ENCODE measurements around the gene PLEKHG4B. TPM values are rescaled to one million over a fixed set of nuclear protein-coding genes. Genes with fewer than 3 reads are reported as not detected.

PLEKHG4B gene
- polyA plus RNA-seq, 3 donors: not detected

DNA sequence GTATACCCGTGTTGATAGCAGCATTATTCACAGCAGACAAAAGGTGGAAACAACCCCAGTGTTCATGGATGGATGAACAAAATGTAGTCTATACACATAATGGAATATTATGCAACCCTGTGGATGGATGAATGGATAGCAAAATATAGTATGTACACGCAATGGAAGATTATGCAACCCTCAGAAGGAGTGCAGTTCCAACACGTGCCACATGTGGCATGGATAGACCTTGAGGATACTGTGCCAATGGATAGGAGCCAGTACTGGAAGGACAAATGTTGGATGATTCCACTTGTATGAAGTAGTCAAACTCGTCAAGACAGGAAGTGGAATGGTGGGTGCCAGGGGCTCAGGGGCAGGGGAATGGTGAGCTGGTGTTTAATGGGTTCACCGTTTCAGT is 44.9 kb downstream of the PLEKHG4B start:
- no peak overlapping the region for H3K4me3 Mint-ChIP-seq
- Histone ChIP-seq H3K4me3 (replicated peaks in 1 of 3; ENCODE audit: low read depth in 2 of 3, low read length in 3 of 3) (no peak overlapping the region), H3K79me2 (ENCODE audit: insufficient read depth, low read length) (no peaks in the 10 kb centered on the region), H3K9ac (ENCODE audit: insufficient read depth, low read length, poor library complexity, severe bottlenecking) (no peak overlapping the region), H3K9me3 (replicated peaks in 1 of 2; ENCODE audit: control insufficient read depth in 1 of 2, insufficient read depth in 1 of 2, low read length in 2 of 2) (no peaks in the 10 kb centered on the region), H3K4me2 (replicated peaks; ENCODE audit: extremely low read depth, low read length, poor library complexity, severe bottlenecking) (no peak overlapping the region), H3K27ac (ENCODE audit: low read depth in 1 of 2, low read length in 2 of 2) (no peak overlapping the region), H3K4me1 (ENCODE audit: control insufficient read depth in 1 of 2, insufficient read depth in 2 of 2, low read length in 2 of 2) (no peaks in the 10 kb centered on the region), H2AFZ (ENCODE audit: insufficient read depth, low read depth, low read length, poor library complexity, severe bottlenecking) (no peak overlapping the region), H3K27me3 (ENCODE audit: control insufficient read depth in 2 of 2, insufficient read depth in 2 of 2, low read length in 2 of 2) (no peaks in the 10 kb centered on the region), H4K20me1 (ENCODE audit: insufficient read depth, low read length) (no peaks in the 10 kb centered on the region), H3K36me3 (replicated peaks in 1 of 2; ENCODE audit: control insufficient read depth in 1 of 2, insufficient read depth in 2 of 2, low read length in 2 of 2) (no peaks in the 10 kb centered on the region)
- peaks cover 0 to 4% (median 3%) of the 10 kb centered on the region in 7 donors for H3K9me3 Mint-ChIP-seq
- no peak overlapping the region for H3K27ac Mint-ChIP-seq
- TF ChIP-seq, protein P1, sequence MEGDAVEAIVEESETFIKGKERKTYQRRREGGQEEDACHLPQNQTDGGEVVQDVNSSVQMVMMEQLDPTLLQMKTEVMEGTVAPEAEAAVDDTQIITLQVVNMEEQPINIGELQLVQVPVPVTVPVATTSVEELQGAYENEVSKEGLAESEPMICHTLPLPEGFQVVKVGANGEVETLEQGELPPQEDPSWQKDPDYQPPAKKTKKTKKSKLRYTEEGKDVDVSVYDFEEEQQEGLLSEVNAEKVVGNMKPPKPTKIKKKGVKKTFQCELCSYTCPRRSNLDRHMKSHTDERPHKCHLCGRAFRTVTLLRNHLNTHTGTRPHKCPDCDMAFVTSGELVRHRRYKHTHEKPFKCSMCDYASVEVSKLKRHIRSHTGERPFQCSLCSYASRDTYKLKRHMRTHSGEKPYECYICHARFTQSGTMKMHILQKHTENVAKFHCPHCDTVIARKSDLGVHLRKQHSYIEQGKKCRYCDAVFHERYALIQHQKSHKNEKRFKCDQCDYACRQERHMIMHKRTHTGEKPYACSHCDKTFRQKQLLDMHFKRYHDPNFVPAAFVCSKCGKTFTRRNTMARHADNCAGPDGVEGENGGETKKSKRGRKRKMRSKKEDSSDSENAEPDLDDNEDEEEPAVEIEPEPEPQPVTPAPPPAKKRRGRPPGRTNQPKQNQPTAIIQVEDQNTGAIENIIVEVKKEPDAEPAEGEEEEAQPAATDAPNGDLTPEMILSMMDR (IDR thresholded peaks at IDR 0.05): no peak
- intact Hi-C loops (cut with micrococcal nuclease): no loop called here
- 87% methylated on average over 3 of the region's 5 CpGs for WGBS (ENCODE audit: insufficient coverage)
- no peaks in the 10 kb centered on the region for H3K36me3 Mint-ChIP-seq
- peaks cover 2 to 6% (median 2%) of the 10 kb centered on the region in 3 donors for H3K27me3 Mint-ChIP-seq (ENCODE audit: low read depth in 3 of 3)
- no peaks in the 10 kb centered on the region for H3K4me1 Mint-ChIP-seq
- no peak for DNase-seq

DNA sequence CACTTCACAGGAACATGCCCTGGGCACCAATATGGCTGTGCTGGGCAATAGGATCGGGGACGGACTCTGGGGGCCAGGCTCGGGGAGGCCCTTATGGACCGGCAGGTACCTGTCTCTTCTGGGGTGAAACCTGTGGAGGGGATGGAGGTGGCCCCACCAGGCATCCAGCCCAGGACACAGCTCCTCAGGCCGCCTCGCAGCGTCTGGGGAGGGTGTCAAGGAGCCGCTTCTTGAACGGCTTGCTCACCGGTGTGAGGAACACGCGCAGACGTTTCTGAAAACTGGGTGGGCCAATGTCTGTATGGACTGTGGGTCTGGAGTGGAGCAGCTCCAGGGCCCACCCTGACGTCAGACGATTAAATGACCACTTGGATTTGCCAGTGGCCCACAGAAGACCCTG is 45.8 kb downstream of the PLEKHG4B start:
- Histone ChIP-seq H3K36me3 (replicated peaks in 1 of 2; ENCODE audit: control insufficient read depth in 1 of 2, insufficient read depth in 2 of 2, low read length in 2 of 2) (no peaks in the 10 kb centered on the region), H3K9ac (ENCODE audit: insufficient read depth, low read length, poor library complexity, severe bottlenecking) (no peak overlapping the region), H3K4me3 (replicated peaks in 1 of 3; ENCODE audit: low read depth in 2 of 3, low read length in 3 of 3) (no peak overlapping the region), H3K27ac (ENCODE audit: low read depth in 1 of 2, low read length in 2 of 2) (no peak overlapping the region), H3K4me2 (replicated peaks; ENCODE audit: extremely low read depth, low read length, poor library complexity, severe bottlenecking) (no peak overlapping the region), H3K9me3 (replicated peaks in 1 of 2; ENCODE audit: control insufficient read depth in 1 of 2, insufficient read depth in 1 of 2, low read length in 2 of 2) (no peaks in the 10 kb centered on the region), H2AFZ (ENCODE audit: insufficient read depth, low read depth, low read length, poor library complexity, severe bottlenecking) (no peak overlapping the region), H3K79me2 (ENCODE audit: insufficient read depth, low read length) (no peaks in the 10 kb centered on the region), H3K4me1 (ENCODE audit: control insufficient read depth in 1 of 2, insufficient read depth in 2 of 2, low read length in 2 of 2) (no peaks in the 10 kb centered on the region), H4K20me1 (ENCODE audit: insufficient read depth, low read length) (no peaks in the 10 kb centered on the region), H3K27me3 (ENCODE audit: control insufficient read depth in 2 of 2, insufficient read depth in 2 of 2, low read length in 2 of 2) (no peaks in the 10 kb centered on the region)
- no peak for DNase-seq
- H3K9me3 Mint-ChIP-seq: peaks cover 0 to 4% (median 3%) of the 10 kb centered on the region in 7 donors
- peaks cover 2 to 6% (median 2%) of the 10 kb centered on the region in 3 donors for H3K27me3 Mint-ChIP-seq (ENCODE audit: low read depth in 3 of 3)
- H3K4me3 Mint-ChIP-seq: no peak overlapping the region
- whole genome bisulfite sequencing (ENCODE audit: insufficient coverage): 94% methylated on average over 13 of the region's 15 CpGs
- H3K4me1 Mint-ChIP-seq: no peaks in the 10 kb centered on the region
- intact Hi-C loops (cut with micrococcal nuclease): no loop called here
- TF ChIP-seq, protein P1 (IDR thresholded peaks at IDR 0.05): no peak
- H3K36me3 Mint-ChIP-seq: no peaks in the 10 kb centered on the region
- no peak overlapping the region for H3K27ac Mint-ChIP-seq

Measured in CD14-positive monocyte (primary cell).